ENCODE measurements around the gene PTPRM.

- no peak for TF ChIP-seq POLR2A (IDR thresholded peaks at IDR 0.05)
- no peak for TF ChIP-seq CTCF (IDR thresholded peaks at IDR 0.05)
- no peak for TF ChIP-seq POLR2AphosphoS5 (IDR thresholded peaks at IDR 0.05)
These were observed 799.0 kb downstream of the PTPRM start for GRCh38 chr18:8366070-8366469.

Data from gastroesophageal sphincter (tissue), 3 donors.